H1 (cell line): ENCODE results near the gene ZBTB44. TPM values are rescaled to one million over a fixed set of nuclear protein-coding genes. Genes with fewer than 3 reads are reported as not detected.

Experiments
- CEBPB ChIP-seq: IDR thresholded peaks from 2 replicates; pipeline ENCODE4 v1.6.1; 2012; ENCODE audit warnings: low read depth, low read length
- GABPA ChIP-seq: IDR thresholded peaks from 2 replicates; pipeline ENCODE4 v1.6.1; 2011; ENCODE audit warnings: mild to moderate bottlenecking, low read length, moderate library complexity, borderline replicate concordance; ENCODE audit not compliant: insufficient read depth
- polyA plus RNA-seq, 7 experiments: library from polyadenylated mRNA; depleted of rRNA in 3 of 7; stranded (reverse) in 5 of 7; unstranded in 2 of 7; fragments of >200 nt in 5 of 7; fragments of 200-250 nt in 2 of 7; gene quantifications; 1 replicate in 5 of 7; 2 replicates in 1 of 7; 4 replicates in 1 of 7; pipeline versions ENCODE4 v1.2.1 to v1.2.3, GENCODE V29; 2011 to 2013; ENCODE audit warnings: missing spikeins in 2 of 7, mixed read lengths in 2 of 7
- total RNA-seq: library from RNA; stranded (reverse); fragmentation: NEBNext Ultra II Directional; extraction: Animal tissue kit (Norgen Biotek cat#: 25700); gene quantifications from 2 replicates; pipeline ENCODE4 v1.2.1, GENCODE V29; 2021

The ZBTB44 gene
- total and polyA plus RNA-seq, 2 of the 8 experiments (the other 6 are each of a cell fraction or from before 2014, with no cell fraction given), result 37.2 to 158 TPM

DNA sequence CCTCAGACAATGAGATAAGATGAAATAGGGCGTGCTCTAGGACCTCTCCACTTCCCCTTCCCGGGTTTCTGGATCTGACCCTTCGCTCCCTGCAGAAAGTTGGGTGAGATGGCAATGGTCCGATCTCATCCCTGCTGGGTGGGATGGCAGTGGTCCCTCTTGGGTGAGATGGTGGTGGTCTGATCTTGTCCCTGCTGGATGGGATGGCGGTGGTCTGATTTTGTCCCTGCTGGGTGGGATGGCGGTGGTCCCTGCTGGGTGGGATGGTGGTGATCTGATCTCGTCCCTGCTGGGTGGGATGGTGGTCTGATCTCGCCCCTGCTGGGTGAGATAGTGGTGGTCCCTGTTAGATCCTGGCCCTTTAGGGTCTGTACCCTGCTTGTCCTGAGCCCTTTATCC is 133.8 kb downstream of the ZBTB44 start (continued):
- TF ChIP-seq GABPA (no peak), CEBPB (no peak)
- TF ChIP-seq, all 59 proteins: peak for 0
